OCI-LY7 (cell line): ENCODE measurements around the gene ENKUR. TPM values are rescaled to one million over a fixed set of nuclear protein-coding genes. Genes with fewer than 3 reads are reported as not detected.

Experiments used
- BruUV-seq: library from RNA; stranded (reverse); fragments of 400-500 nt; replicated peaks from 2 replicates; lab custom pipeline; 2021; lab: Mats Ljungman, UMichigan
- CTCF ChIA-PET: fragments of 300-600 bp; sonication (Branson Sonifier 250); formaldehyde crosslinking; loops from one replicate; lab custom pipeline; 2022; ENCODE audit warnings: antibody characterized with exemption; ENCODE audit not compliant: unreplicated experiment; lab: Charles Lee
- POLR2A ChIA-PET: fragments of 300-600 bp; sonication (Branson Sonifier 250); formaldehyde crosslinking; loops from one replicate; lab custom pipeline; 2022; ENCODE audit warnings: antibody characterized with exemption; lab: Charles Lee
- DNase-seq: peaks from one replicate; pipeline ENCODE4 v3.0.0-alpha.2; 2015; ENCODE audit warnings: low spot score
- H2AFZ ChIP-seq: fragments of 200-600 bp; sonication (generic), shearing (Covaris generic); 2 replicates; pipeline ENCODE4 v1.6.1; 2014; ENCODE audit warnings: mild to moderate bottlenecking, antibody characterized with exemption, low read length, moderate library complexity
- H3K27ac ChIP-seq: fragments of 200-600 bp; sonication (generic); 2 replicates; pipeline ENCODE4 v1.5.1; 2014; ENCODE audit warnings: mixed run types, low read depth, mild to moderate bottlenecking, moderate library complexity, low read length, inconsistent platforms; ENCODE audit not compliant: poor library complexity, severe bottlenecking
- H3K36me3 ChIP-seq: fragments of 200-600 bp; sonication (generic); 2 replicates; pipeline ENCODE4 v1.6.1; 2014; ENCODE audit warnings: mild to moderate bottlenecking, antibody characterized with exemption, low read length, moderate library complexity, mixed read lengths; ENCODE audit not compliant: insufficient read depth
- H3K4me1 ChIP-seq: fragments of 200-600 bp; sonication (generic); 2 replicates; pipeline ENCODE4 v1.5.1; 2014; ENCODE audit warnings: mild to moderate bottlenecking, low read length; ENCODE audit not compliant: insufficient read depth, poor library complexity, severe bottlenecking
- H3K4me2 ChIP-seq: fragments of 200-600 bp; sonication (generic); 2 replicates; pipeline ENCODE4 v1.6.1; 2014; ENCODE audit warnings: mild to moderate bottlenecking, low read length
- H3K4me3 ChIP-seq: fragments of 200-600 bp; sonication (generic); 2 replicates; pipeline ENCODE4 v1.5.1; 2014; ENCODE audit warnings: mild to moderate bottlenecking, low read depth, low read length; ENCODE audit not compliant: poor library complexity, severe bottlenecking
- H3K79me2 ChIP-seq: fragments of 200-600 bp; sonication (generic); 2 replicates; pipeline ENCODE4 v1.6.1; 2016; ENCODE audit warnings: low read depth, mild to moderate bottlenecking, low read length, moderate library complexity, mixed read lengths; ENCODE audit not compliant: insufficient read depth
- H3K9me2 ChIP-seq: fragments of 200-600 bp; sonication (generic); 2 replicates; pipeline ENCODE4 v1.6.1; 2016; ENCODE audit warnings: mild to moderate bottlenecking, low read length, mixed read lengths; ENCODE audit not compliant: insufficient read depth
- H3K9me3 ChIP-seq: fragments of 200-600 bp; sonication (generic); 2 replicates; pipeline ENCODE4 v1.6.1; 2014; ENCODE audit warnings: mild to moderate bottlenecking, mixed run types, low read length, mixed read lengths
- H4K20me1 ChIP-seq: fragments of 200-600 bp; sonication (generic); 2 replicates; pipeline ENCODE4 v1.6.1; 2014; ENCODE audit warnings: mild to moderate bottlenecking, antibody characterized with exemption, low read length, moderate library complexity, mixed read lengths; ENCODE audit not compliant: insufficient read depth
- CTCF ChIP-seq: fragments of 200-600 bp; sonication (generic); conservative IDR thresholded peaks from 2 replicates; pipeline ENCODE4 v1.5.1; 2014; ENCODE audit warnings: mild to moderate bottlenecking, antibody characterized with exemption, low read length, moderate library complexity, mixed read lengths
- EZH2phosphoT487 ChIP-seq: fragments of 200-600 bp; sonication (generic); IDR thresholded peaks from 2 replicates; pipeline ENCODE4 v1.6.1; 2018; ENCODE audit warnings: low read depth, borderline replicate concordance, mild to moderate bottlenecking, mixed run types, antibody characterized with exemption, low read length, moderate library complexity, mixed read lengths
- intact Hi-C: fragments of 100-400 bp; cut with micrococcal nuclease; formaldehyde crosslinking; loops from one replicate; pipeline ENCODE4 v1.10.0; 2022; ENCODE audit not compliant: unreplicated experiment
- total RNA-seq, 2 experiments: library from RNA; depleted of rRNA in 1 of 2; stranded (reverse); fragments of >200 nt in 1 of 2; shearing (Covaris generic) in 1 of 2; gene quantifications; 2 replicates each; pipeline ENCODE4 v1.2.3, GENCODE V29; 2014 to 2022

ENKUR gene
- total RNA-seq, 2 experiments from 2014 or later, result not detected

- CTCF ChIA-PET, result no interaction called here
- H3K9me2 ChIP-seq, result no peaks in the 10 kb centered on the region
- H3K9me3 ChIP-seq, result no peaks in the 10 kb centered on the region
- peaks cover 1% of the 10 kb centered on the region for H3K4me1 ChIP-seq
- no peak overlapping the region for H3K27ac ChIP-seq
- no peak overlapping the region for H3K4me2 ChIP-seq
- peaks cover 4% of the 10 kb centered on the region; the same call in 1 of the 2 replicates for H3K36me3 ChIP-seq
- no peak overlapping the region for H2AFZ ChIP-seq
- TF ChIP-seq CTCF (no peak), EZH2phosphoT487 (no peak)
- peaks cover 2% of the 10 kb centered on the region; the same call in 1 of the 2 replicates for H3K79me2 ChIP-seq
- no TSS peak for BruUV-seq
- DNase-seq, result no peak
- POLR2A ChIA-PET, result no interaction called here
- no peaks in the 10 kb centered on the region for H4K20me1 ChIP-seq
- H3K4me3 ChIP-seq, result no peak overlapping the region
- intact Hi-C loops, result no loop called here
These were observed 7.3 kb upstream of the ENKUR start for GRCh38 chr10:25023278-25023677.

- Histone ChIP-seq H3K4me1 (peaks cover 19% of the 10 kb centered on the region), H3K79me2 (peaks cover 15% of the 10 kb centered on the region; the same call in 1 of the 2 replicates), H3K9me2 (no peaks in the 10 kb centered on the region), H2AFZ (no peak overlapping the region), H3K9me3 (no peaks in the 10 kb centered on the region), H3K27ac (no peak overlapping the region), H3K36me3 (peaks cover 4% of the 10 kb centered on the region; the same call in 1 of the 2 replicates), H4K20me1 (no peaks in the 10 kb centered on the region), H3K4me3 (no peak overlapping the region), H3K4me2 (no peak overlapping the region)
- POLR2A ChIA-PET, result no interaction called here
- intact Hi-C loops, result loop anchor here (5.0 to 10.0 kb wide), 2 partner anchors 374 to 396 kb away; no protein-coding TSS in a partner anchor
- TF ChIP-seq EZH2phosphoT487 (no peak), CTCF (no peak)
- no TSS peak for BruUV-seq
- CTCF ChIA-PET, result no interaction called here
- DNase-seq, result no peak
These were observed 2.7 kb upstream of the ENKUR start for GRCh38 chr10:25018703-25019102.

GRCh38 chr10:25017661-25018060, 1.7 kb upstream of the ENKUR start:
- H3K4me3 ChIP-seq, result peak overlapping the region; percentile 78
- H2AFZ ChIP-seq, result peak overlapping the region; percentile 96; the same call in 1 of the 2 replicates
- H4K20me1 ChIP-seq, result no peaks in the 10 kb centered on the region
- peak overlapping the region; percentile 74 for H3K27ac ChIP-seq
- peak overlapping the region; percentile 95 for H3K4me2 ChIP-seq
- peaks cover 19% of the 10 kb centered on the region for H3K4me1 ChIP-seq
- DNase-seq, result peak; percentile 16
- BruUV-seq, result no TSS peak
- no peaks in the 10 kb centered on the region for H3K9me3 ChIP-seq
- TF ChIP-seq CTCF (no peak), EZH2phosphoT487 (no peak)
- H3K9me2 ChIP-seq, result no peaks in the 10 kb centered on the region
- peaks cover 4% of the 10 kb centered on the region; the same call in 1 of the 2 replicates for H3K36me3 ChIP-seq
- CTCF ChIA-PET, result no interaction called here
- peaks cover 15% of the 10 kb centered on the region; the same call in 1 of the 2 replicates for H3K79me2 ChIP-seq
- POLR2A ChIA-PET, result no interaction called here
- intact Hi-C loops, result loop anchor here (5.0 to 10.0 kb wide), 2 partner anchors 373 to 395 kb away; no protein-coding TSS in a partner anchor
